Pericardium fibroblast (primary cell): ENCODE data around the gene SLC38A6. TPM values are rescaled to one million over a fixed set of nuclear protein-coding genes. Genes with fewer than 3 reads are reported as not detected.

Experiments
- total RNA-seq: library from RNA; depleted of rRNA; stranded (reverse); fragments of >200 nt; gene quantifications from 2 replicates; pipeline ENCODE4 v1.2.3, GENCODE V29; 2015

Gene SLC38A6
- 14.0 and 16.0 TPM in 2 replicates for total RNA-seq

GRCh38 chr14:60980811-60981632 lies at the start of gene SLC38A6, which contains the start of gene TRMT5:
SLC38A6 (plus strand) TSS chr14:60981245; CDS start chr14:60981278, 33 bp downstream.
TRMT5 (minus strand) TSS chr14:60981079; CDS start chr14:60980973, 106 bp downstream.

Other genes starting within 250 kb of the SLC38A6 start
- gene MNAT1, start 246.5 kb upstream of the SLC38A6 start, total RNA-seq: 23.5 and 24.6 TPM in 2 replicates
- 6.3 and 6.4 TPM in 2 replicates for gene TRMT5, start 166 bp upstream of the SLC38A6 start, total RNA-seq